ENCODE results near the gene ARMC2.

DNA sequence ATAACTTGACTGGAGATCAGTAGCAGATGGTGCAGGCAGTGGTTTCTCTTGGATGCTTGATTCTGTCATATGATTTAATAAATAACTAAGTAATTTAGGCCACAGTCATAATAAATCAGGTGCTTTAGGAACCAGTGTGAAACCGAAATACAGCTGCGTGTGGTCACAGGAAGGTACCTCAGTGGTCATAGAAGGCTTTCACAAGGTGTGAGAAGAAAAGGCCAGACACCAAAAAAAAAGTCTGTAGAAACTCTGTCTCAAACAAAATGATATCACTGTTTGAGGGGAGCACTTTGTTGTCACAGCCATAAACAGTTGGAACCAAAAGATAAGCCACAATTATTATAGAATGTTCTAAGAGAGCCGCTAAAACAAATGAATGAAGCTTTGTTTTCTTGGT, 56.5 kb downstream of the ARMC2 start:
- TF ChIP-seq, protein P1, sequence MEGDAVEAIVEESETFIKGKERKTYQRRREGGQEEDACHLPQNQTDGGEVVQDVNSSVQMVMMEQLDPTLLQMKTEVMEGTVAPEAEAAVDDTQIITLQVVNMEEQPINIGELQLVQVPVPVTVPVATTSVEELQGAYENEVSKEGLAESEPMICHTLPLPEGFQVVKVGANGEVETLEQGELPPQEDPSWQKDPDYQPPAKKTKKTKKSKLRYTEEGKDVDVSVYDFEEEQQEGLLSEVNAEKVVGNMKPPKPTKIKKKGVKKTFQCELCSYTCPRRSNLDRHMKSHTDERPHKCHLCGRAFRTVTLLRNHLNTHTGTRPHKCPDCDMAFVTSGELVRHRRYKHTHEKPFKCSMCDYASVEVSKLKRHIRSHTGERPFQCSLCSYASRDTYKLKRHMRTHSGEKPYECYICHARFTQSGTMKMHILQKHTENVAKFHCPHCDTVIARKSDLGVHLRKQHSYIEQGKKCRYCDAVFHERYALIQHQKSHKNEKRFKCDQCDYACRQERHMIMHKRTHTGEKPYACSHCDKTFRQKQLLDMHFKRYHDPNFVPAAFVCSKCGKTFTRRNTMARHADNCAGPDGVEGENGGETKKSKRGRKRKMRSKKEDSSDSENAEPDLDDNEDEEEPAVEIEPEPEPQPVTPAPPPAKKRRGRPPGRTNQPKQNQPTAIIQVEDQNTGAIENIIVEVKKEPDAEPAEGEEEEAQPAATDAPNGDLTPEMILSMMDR (conservative IDR thresholded peaks at IDR 0.05; ENCODE audit: low read depth, low read length), result no peak
- no peak for TF ChIP-seq EZH2 (IDR thresholded peaks at IDR 0.05; ENCODE audit: borderline replicate concordance, low read depth, low read length, poor library complexity, severe bottlenecking)
